NOMO-1 treated with DMSO at 0.1 percent for 48 hours (cell line): ENCODE data around the gene TEAD1.

Experiments used
- DNase-seq: peaks from one replicate; lab custom pipeline; 2025; ENCODE audit not compliant: unreplicated experiment; lab: John Stamatoyannopoulos, UW

Gene TEAD1

GRCh38 chr11:12886508-12886907 is 212.3 kb downstream of the TEAD1 start:
- DNase-seq, result no peak

GRCh38 chr11:12888525-12889158 is 214.4 kb downstream of the TEAD1 start:
- DNase-seq, result peak; percentile 77

GRCh38 chr11:12889243-12889642 is 215.0 kb downstream of the TEAD1 start:
- peak; percentile 88 for DNase-seq

- no peak for DNase-seq
These were observed 216.3 kb downstream of the TEAD1 start for GRCh38 chr11:12890476-12890875.

- DNase-seq, result peak; percentile 31
These were observed 219.8 kb downstream of the TEAD1 start for GRCh38 chr11:12893787-12894672.

- DNase-seq, result no peak
These were observed 223.2 kb downstream of the TEAD1 start for GRCh38 chr11:12897390-12897789.

GRCh38 chr11:12897867-12898266 is 223.6 kb downstream of the TEAD1 start:
- DNase-seq, result no peak

- DNase-seq, result no peak
These were observed 226.3 kb downstream of the TEAD1 start for GRCh38 chr11:12900496-12900895.

GRCh38 chr11:12901272-12901671 is 227.1 kb downstream of the TEAD1 start:
- peak; percentile 12 for DNase-seq

GRCh38 chr11:12901874-12902481 is 227.8 kb downstream of the TEAD1 start:
- no peak for DNase-seq

- DNase-seq, result no peak
These were observed 228.7 kb downstream of the TEAD1 start for GRCh38 chr11:12902791-12903486.

GRCh38 chr11:12905435-12905834 is 231.2 kb downstream of the TEAD1 start:
- no peak for DNase-seq

- no peak for DNase-seq
These were observed 232.3 kb downstream of the TEAD1 start for GRCh38 chr11:12906501-12906900.

GRCh38 chr11:12909879-12910278 is 235.7 kb downstream of the TEAD1 start:
- no peak for DNase-seq

GRCh38 chr11:12914400-12914912 is 240.2 kb downstream of the TEAD1 start:
- no peak for DNase-seq

GRCh38 chr11:12915093-12915492 is 240.9 kb downstream of the TEAD1 start:
- DNase-seq, result no peak

- no peak for DNase-seq
These were observed 243.6 kb downstream of the TEAD1 start for GRCh38 chr11:12917822-12918221.

GRCh38 chr11:12918667-12919066 is 244.4 kb downstream of the TEAD1 start:
- no peak for DNase-seq

- no peak for DNase-seq
These were observed 248.2 kb downstream of the TEAD1 start for GRCh38 chr11:12922418-12922817.

GRCh38 chr11:12922980-12923507 is 248.8 kb downstream of the TEAD1 start:
- DNase-seq, result no peak

- DNase-seq, result no peak
These were observed 250.4 kb downstream of the TEAD1 start for GRCh38 chr11:12924650-12925049.
